BLaER1 treated with 17β-estradiol and CSF1 and Interleukin-3, amounts not matched to agents 10 nM and 100 nM (cell line): Measurements from ENCODE around the gene ITPK1.
"Not testable (repeated sequence)": the region's sequence is repeated elsewhere in the genome, so short reads cannot be mapped to it uniquely, and the experiment has no call there.

Experiments
- H3K27ac ChIP-seq, 11 experiments: shearing (Covaris generic); formaldehyde crosslinking; 2 replicates each; pipeline ENCODE4 v1.8.1; 2022
- H3K27me3 ChIP-seq, 11 experiments: shearing (Covaris generic); formaldehyde crosslinking; 2 replicates each; pipeline ENCODE4 v1.8.1; 2022
- H3K36me3 ChIP-seq, 11 experiments: shearing (Covaris generic); formaldehyde crosslinking; 2 replicates each; pipeline ENCODE4 v1.8.1; 2022
- H3K4me1 ChIP-seq, 10 experiments: shearing (Covaris generic); formaldehyde crosslinking; 2 replicates each; pipeline ENCODE4 v1.8.1; 2022
- H3K4me2 ChIP-seq, 11 experiments: shearing (Covaris generic); formaldehyde crosslinking; 2 replicates each; pipeline ENCODE4 v1.8.1; 2022
- H3K4me3 ChIP-seq, 10 experiments: shearing (Covaris generic); formaldehyde crosslinking; 2 replicates each; pipeline ENCODE4 v1.8.1; 2022
- H3K9ac ChIP-seq, 11 experiments: shearing (Covaris generic); formaldehyde crosslinking; 2 replicates each; pipeline ENCODE4 v1.8.1; 2022
- H3K9me3 ChIP-seq, 11 experiments: shearing (Covaris generic); formaldehyde crosslinking; replicated peaks in 1 of 11; 2 replicates each; pipeline ENCODE4 v1.8.1; 2022
- H4K20me1 ChIP-seq, 11 experiments: shearing (Covaris generic); formaldehyde crosslinking; 2 replicates each; pipeline ENCODE4 v1.8.1; 2022
- Cebpa-rat ChIP-seq, 11 experiments: shearing (Covaris generic); IDR thresholded peaks; 2 replicates each; pipeline ENCODE4 v1.8.1; 2022

Gene ITPK1

DNA sequence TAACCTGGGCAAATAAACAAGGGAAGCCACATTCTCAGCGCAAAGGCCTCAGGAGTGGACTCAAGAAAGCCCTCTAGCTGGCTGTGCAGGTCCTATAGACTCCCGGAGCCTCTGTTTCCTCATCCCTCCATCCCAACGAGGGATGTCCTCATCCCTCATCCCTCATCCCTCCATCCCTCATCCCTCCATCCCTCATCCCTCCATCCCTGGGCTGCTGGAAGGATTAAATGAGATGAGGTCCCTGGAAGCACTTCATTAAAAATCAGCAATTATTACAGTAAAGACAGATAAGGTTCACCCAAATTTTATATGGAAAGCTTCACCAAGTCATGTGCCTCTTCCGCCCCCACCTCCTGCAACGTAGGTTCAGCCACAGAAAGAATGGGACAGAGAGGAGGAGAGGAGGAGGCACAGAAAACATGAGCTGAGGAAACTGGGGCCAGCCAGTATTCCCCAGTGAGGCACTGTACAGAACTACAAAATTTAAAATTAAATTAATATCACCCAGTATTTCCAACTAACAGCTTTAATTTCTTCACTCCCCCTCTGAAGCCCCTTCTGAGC, 4.8 kb downstream of the ITPK1 start:
- H3K4me3 ChIP-seq = no peak overlapping the region
- 0 out of 22 replicates have a peak, but pooled peaks cover 0 to 4% (median 0%) of the 10 kb centered on the region in 11 experiments for H3K36me3 ChIP-seq
- peaks cover 75 to 88% (median 85%) of the 10 kb centered on the region in 10 experiments for H3K4me1 ChIP-seq
- no peaks in the 10 kb centered on the region for H3K9me3 ChIP-seq
- peaks cover 28 to 89% (median 76%) of the 10 kb centered on the region in 11 experiments; a peak in 21 of 22 replicates for H4K20me1 ChIP-seq
- TF ChIP-seq Cebpa-rat (IDR thresholded peaks at IDR 0.05) = no peak
- H3K27me3 ChIP-seq = no peaks in the 10 kb centered on the region
- peak overlapping the region; percentile 30 to 100 (median 98); a peak in 21 of 22 replicates for H3K4me2 ChIP-seq
- H3K9ac ChIP-seq = peak overlapping the region in 3 of 11 experiments; percentile 7 to 42 (median 7); a peak in 3 of 22 replicates
- H3K27ac ChIP-seq = peak overlapping the region in 5 of 11 experiments; percentile 6 to 77 (median 71); a peak in 7 of 22 replicates

DNA sequence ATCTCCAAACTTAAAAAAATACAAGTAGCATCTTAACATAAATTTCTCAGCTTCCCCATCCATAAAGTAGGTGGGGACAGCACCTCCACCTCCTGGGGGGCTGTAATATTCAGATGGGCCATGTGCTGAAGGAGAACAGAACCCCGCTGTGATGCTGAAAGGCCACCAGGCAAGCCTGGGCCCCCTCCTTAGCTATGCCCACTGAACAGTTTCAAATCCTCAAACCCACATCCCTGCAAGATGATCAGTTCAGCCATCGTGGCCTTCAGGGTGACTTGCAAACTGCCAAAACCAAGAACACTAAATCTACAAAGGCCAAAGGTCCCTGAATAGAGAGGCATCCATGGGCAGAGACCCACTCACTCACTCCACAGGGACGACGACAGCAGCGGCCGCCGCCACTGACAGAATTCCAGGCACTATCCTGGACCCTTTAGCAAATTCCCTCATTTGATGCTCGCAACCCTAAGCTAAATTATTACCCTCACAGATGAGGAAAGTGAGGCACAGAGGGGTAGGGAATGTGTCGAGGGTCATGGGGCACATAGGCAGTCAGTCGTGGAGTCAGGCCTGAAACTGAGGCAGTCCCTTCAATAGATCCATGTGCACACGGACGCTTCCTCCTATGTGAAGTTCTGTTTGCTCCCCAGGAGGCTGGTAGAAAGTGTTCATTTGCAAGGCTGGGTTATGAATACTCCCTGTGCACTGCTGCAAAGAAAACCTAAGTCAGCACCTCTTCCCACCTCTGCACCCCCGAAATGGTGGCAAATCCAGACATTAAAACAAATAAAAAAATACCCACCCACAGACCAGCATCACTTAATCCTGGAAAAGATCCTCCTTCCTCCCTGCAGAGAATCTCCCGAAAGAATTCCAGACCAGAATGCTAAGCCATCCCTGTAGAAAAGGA, 5.9 kb downstream of the ITPK1 start:
- Histone ChIP-seq H3K4me1 (peaks cover 86 to 99% (median 96%) of the 10 kb centered on the region in 10 experiments), H3K27ac (peak overlapping the region in 7 of 11 experiments; percentile 8 to 77 (median 50); a peak in 11 of 22 replicates), H3K9me3 (no peaks in the 10 kb centered on the region), H3K4me2 (peak overlapping the region; percentile 0 to 100 (median 98); a peak in 19 of 22 replicates), H3K36me3 (0 out of 22 replicates have a peak, but pooled peaks cover 0 to 4% (median 0%) of the 10 kb centered on the region in 11 experiments), H3K9ac (peak overlapping the region in 6 of 11 experiments; percentile 6 to 57 (median 18); a peak in 7 of 22 replicates), H4K20me1 (peaks cover 28 to 99% (median 75%) of the 10 kb centered on the region in 11 experiments; a peak in 21 of 22 replicates), H3K27me3 (no peaks in the 10 kb centered on the region), H3K4me3 (peak overlapping the region in 1 of 10 experiments; percentile 5; a peak in 1 of 20 replicates)
- TF ChIP-seq Cebpa-rat (IDR thresholded peaks at IDR 0.05) = no peak

DNA sequence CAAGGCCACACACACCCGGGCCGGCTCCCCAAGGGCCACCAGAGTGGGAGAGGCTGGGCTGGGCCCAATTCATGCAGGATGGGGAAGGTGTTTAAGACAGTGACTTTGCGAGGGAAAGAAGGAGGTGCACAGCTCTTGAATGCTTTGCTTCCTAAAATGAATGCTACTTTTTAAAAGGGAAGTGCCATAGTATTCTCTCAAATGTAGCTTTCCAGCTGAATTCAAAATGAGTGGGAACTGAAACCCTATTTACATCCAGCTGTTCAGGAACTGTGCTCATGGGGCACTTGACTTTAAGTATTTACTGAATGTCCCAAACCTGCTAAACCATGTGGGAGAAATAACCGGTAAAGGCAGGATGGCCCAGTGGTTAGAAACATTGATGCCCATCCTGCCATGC, 7.6 kb downstream of the ITPK1 start:
- H3K27me3 ChIP-seq = no peaks in the 10 kb centered on the region
- H3K36me3 ChIP-seq = 0 out of 22 replicates have a peak, but pooled peaks cover 0 to 4% (median 0%) of the 10 kb centered on the region in 11 experiments
- H3K4me1 ChIP-seq = peaks cover 89 to 100% (median 100%) of the 10 kb centered on the region in 10 experiments
- no peak for TF ChIP-seq Cebpa-rat (IDR thresholded peaks at IDR 0.05)
- H3K4me3 ChIP-seq = peak overlapping the region in 1 of 10 experiments; percentile 39; a peak in 2 of 20 replicates
- no peaks in the 10 kb centered on the region for H3K9me3 ChIP-seq
- peak overlapping the region in 10 of 11 experiments; percentile 1 to 77 (median 51); a peak in 14 of 22 replicates for H3K27ac ChIP-seq
- peak overlapping the region; percentile 49 to 100 (median 97) for H3K4me2 ChIP-seq
- peaks cover 19 to 98% (median 61%) of the 10 kb centered on the region in 11 experiments; a peak in 19 of 22 replicates for H4K20me1 ChIP-seq
- peak overlapping the region; percentile 6 to 44 (median 18); a peak in 10 of 22 replicates for H3K9ac ChIP-seq

DNA sequence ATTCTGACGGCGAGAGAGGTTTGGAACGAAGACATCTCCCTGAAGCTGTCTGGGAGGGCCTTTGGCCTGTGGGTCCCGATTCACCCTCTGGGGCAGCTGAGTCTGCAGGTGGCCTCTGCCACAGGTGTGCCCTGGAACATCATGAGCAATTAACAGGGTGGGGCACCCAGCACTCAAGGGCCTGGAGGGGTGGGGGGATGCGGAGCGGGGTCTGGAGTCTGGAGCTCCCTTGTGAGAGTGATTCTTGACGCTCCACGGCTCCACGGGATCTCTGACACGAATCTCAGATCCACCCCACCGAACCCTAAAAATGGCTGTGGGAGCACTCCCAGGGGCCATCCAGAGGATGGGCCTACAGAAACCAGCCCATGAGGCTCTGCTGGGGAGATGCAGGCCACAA, 8.3 kb downstream of the ITPK1 start:
- Histone ChIP-seq H3K4me2 (peak overlapping the region; percentile 49 to 100 (median 97)), H3K4me3 (peak overlapping the region in 1 of 10 experiments; percentile 11; a peak in 1 of 20 replicates), H3K27ac (peak overlapping the region in 9 of 11 experiments; percentile 18 to 77 (median 52); a peak in 15 of 22 replicates), H4K20me1 (peaks cover 19 to 93% (median 61%) of the 10 kb centered on the region in 11 experiments; a peak in 19 of 22 replicates), H3K4me1 (peaks cover 85 to 100% (median 95%) of the 10 kb centered on the region in 10 experiments), H3K9ac (peak overlapping the region; percentile 6 to 44 (median 18); a peak in 10 of 22 replicates), H3K9me3 (no peaks in the 10 kb centered on the region), H3K27me3 (no peaks in the 10 kb centered on the region), H3K36me3 (0 out of 22 replicates have a peak, but pooled peaks cover 0 to 4% (median 0%) of the 10 kb centered on the region in 11 experiments)
- no peak for TF ChIP-seq Cebpa-rat (IDR thresholded peaks at IDR 0.05)

DNA sequence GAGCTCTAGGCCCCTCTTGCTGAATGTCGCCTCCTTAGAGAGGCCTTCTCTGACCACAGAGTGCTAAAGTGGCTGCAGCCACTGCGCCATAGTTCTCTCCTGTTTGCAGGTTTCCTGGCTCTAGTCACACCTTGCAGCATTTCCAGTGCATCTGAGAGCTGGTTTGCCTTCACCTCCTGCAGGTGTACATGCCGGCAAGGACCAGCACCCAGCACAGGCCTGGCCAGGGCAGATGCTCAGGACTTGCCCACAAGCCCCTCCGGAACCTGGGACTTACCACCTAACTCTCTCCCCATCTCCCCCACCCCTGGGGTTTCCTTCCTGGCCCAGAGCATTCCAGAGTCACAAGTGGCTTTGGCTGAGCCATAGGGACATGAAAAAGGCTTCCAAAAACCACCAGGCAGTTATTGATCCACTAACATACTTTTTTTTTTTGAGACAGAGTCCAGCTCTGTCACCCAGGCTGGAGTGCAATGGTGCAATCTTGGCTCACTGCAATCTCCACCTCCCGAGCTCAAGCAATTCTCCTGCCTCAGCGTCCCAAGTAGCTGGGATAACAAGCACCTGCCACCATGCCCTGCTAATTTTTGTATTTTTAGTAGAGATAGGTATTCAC, 9.1 kb downstream of the ITPK1 start:
- Histone ChIP-seq H3K4me2 (peak overlapping the region; percentile 49 to 100 (median 97)), H3K4me1 (peaks cover 81 to 100% (median 95%) of the 10 kb centered on the region in 10 experiments), H3K4me3 (peak overlapping the region in 2 of 10 experiments; percentile 2 to 46; a peak in 2 of 20 replicates), H3K9ac (peak overlapping the region in 4 of 11 experiments; percentile 44 to 68 (median 56); a peak in 6 of 22 replicates), H3K27ac (peak overlapping the region in 9 of 11 experiments; percentile 35 to 82 (median 70); a peak in 17 of 22 replicates), H3K9me3 (no peaks in the 10 kb centered on the region), H4K20me1 (peaks cover 16 to 93% (median 56%) of the 10 kb centered on the region in 11 experiments; a peak in 19 of 22 replicates), H3K36me3 (peaks cover 0 to 9% (median 0%) of the 10 kb centered on the region in 11 experiments; a peak in 1 of 22 replicates), H3K27me3 (no peaks in the 10 kb centered on the region)
- no peak for TF ChIP-seq Cebpa-rat (IDR thresholded peaks at IDR 0.05)

- Histone ChIP-seq H3K4me2 (peak overlapping the region; percentile 73 to 100 (median 97); a peak in 21 of 22 replicates), H3K4me3 (peak overlapping the region in 4 of 10 experiments; percentile 17 to 46 (median 28); a peak in 4 of 20 replicates), H3K4me1 (peaks cover 78 to 100% (median 94%) of the 10 kb centered on the region in 10 experiments), H3K27ac (peak overlapping the region in 10 of 11 experiments; percentile 36 to 82 (median 70); a peak in 16 of 22 replicates), H4K20me1 (peaks cover 20 to 93% (median 56%) of the 10 kb centered on the region in 11 experiments; a peak in 20 of 22 replicates), H3K9ac (peak overlapping the region in 8 of 11 experiments; percentile 23 to 68 (median 58); a peak in 10 of 22 replicates)
- not testable (repeated sequence) for H3K27me3 ChIP-seq, H3K9me3 ChIP-seq, H3K36me3 ChIP-seq
Observed at GRCh38 chr14:93105856-93106255, 9.9 kb downstream of the ITPK1 start.

GRCh38 chr14:93105362-93105761, 10.4 kb downstream of the ITPK1 start:
- peak in 10 of 11 experiments; percentile 12 to 84 (median 76); a peak in 13 of 22 replicates for TF ChIP-seq Cebpa-rat (IDR thresholded peaks at IDR 0.05)
- H3K4me2 ChIP-seq = peak overlapping the region; percentile 73 to 100 (median 97); a peak in 21 of 22 replicates
- H3K4me3 ChIP-seq = peak overlapping the region in 4 of 10 experiments; percentile 17 to 46 (median 30); a peak in 4 of 20 replicates
- peak overlapping the region in 10 of 11 experiments; percentile 36 to 82 (median 70); a peak in 20 of 22 replicates for H3K27ac ChIP-seq
- peaks cover 74 to 100% (median 94%) of the 10 kb centered on the region in 10 experiments for H3K4me1 ChIP-seq
- peaks cover 21 to 93% (median 56%) of the 10 kb centered on the region in 11 experiments; a peak in 20 of 22 replicates for H4K20me1 ChIP-seq
- peak overlapping the region; percentile 27 to 68 (median 57); a peak in 15 of 22 replicates for H3K9ac ChIP-seq
- H3K36me3 ChIP-seq = peaks cover 0 to 9% (median 0%) of the 10 kb centered on the region in 11 experiments; a peak in 1 of 22 replicates
- H3K27me3 ChIP-seq = no peaks in the 10 kb centered on the region
- H3K9me3 ChIP-seq = no peaks in the 10 kb centered on the region
